MG63 (cell line): Measurements from ENCODE around the gene MAD1L1. TPM values are rescaled to one million over a fixed set of nuclear protein-coding genes. Genes with fewer than 3 reads are reported as not detected.
"Not testable (repeated sequence)": the region's sequence is repeated elsewhere in the genome, so short reads cannot be mapped to it uniquely, and the experiment has no call there.

ENCODE experiments used
- DNase-seq: peaks from one replicate; pipeline ENCODE4 v3.0.0-alpha.2; 2020
- H3K27me3 ChIP-seq: fragments of 250-450 bp; sonication (Bioruptor Pico); 2 replicates; pipeline ENCODE4 v1.5.1; 2020; ENCODE audit warnings: mild to moderate bottlenecking, moderate library complexity
- H3K36me3 ChIP-seq: fragments of 250-450 bp; sonication (Bioruptor Pico); 2 replicates; pipeline ENCODE4 v1.5.1; 2020; ENCODE audit warnings: mild to moderate bottlenecking, moderate library complexity
- H3K4me3 ChIP-seq: fragments of 250-450 bp; sonication (Bioruptor Pico); 2 replicates; pipeline ENCODE4 v1.5.1; 2020; ENCODE audit warnings: mild to moderate bottlenecking, moderate library complexity
- H3K9me3 ChIP-seq: fragments of 250-450 bp; sonication (Bioruptor Pico); 2 replicates; pipeline ENCODE4 v1.5.1; 2020; ENCODE audit warnings: mild to moderate bottlenecking, moderate library complexity
- total RNA-seq: library from RNA; depleted of rRNA; stranded (reverse); fragments of >200 nt; shearing (Covaris generic); gene quantifications from 2 replicates; pipeline ENCODE4 v1.2.3, GENCODE V29; 2014; ENCODE audit warnings: low replicate concordance

MAD1L1 gene
- total RNA-seq, 1 experiment from 2014 or later = 65.1 TPM

- H3K27me3 ChIP-seq = no peaks in the 10 kb centered on the region
Observed at GRCh38 chr7:1986366-1987083, 246.2 kb downstream of the MAD1L1 start.

GRCh38 chr7:1985936-1986335 is 246.8 kb downstream of the MAD1L1 start:
- Histone ChIP-seq H3K4me3 (no peak overlapping the region), H3K36me3 (no peaks in the 10 kb centered on the region), H3K27me3 (no peaks in the 10 kb centered on the region), H3K9me3 (no peaks in the 10 kb centered on the region)
- no peak for DNase-seq

More at GRCh38 chr7:1986366-1987083, 246.2 kb downstream of the MAD1L1 start:
- no peak for DNase-seq
- Histone ChIP-seq H3K4me3 (no peak overlapping the region), H3K9me3 (no peaks in the 10 kb centered on the region), H3K36me3 (no peaks in the 10 kb centered on the region)

- Histone ChIP-seq H3K4me3 (no peak overlapping the region), H3K9me3 (no peaks in the 10 kb centered on the region), H3K36me3 (no peaks in the 10 kb centered on the region), H3K27me3 (no peaks in the 10 kb centered on the region)
- DNase-seq = no peak
Observed at GRCh38 chr7:1985042-1985441, 247.7 kb downstream of the MAD1L1 start.

GRCh38 chr7:1981878-1982230 is 250.9 kb downstream of the MAD1L1 start:
- H3K36me3 ChIP-seq = no peaks in the 10 kb centered on the region

GRCh38 chr7:1981201-1981877 is 251.4 kb downstream of the MAD1L1 start:
- H3K4me3 ChIP-seq = no peak overlapping the region
- H3K9me3 ChIP-seq = no peaks in the 10 kb centered on the region
- no peaks in the 10 kb centered on the region for H3K27me3 ChIP-seq
- no peak for DNase-seq
- no peaks in the 10 kb centered on the region; the same call in 1 of the 2 replicates for H3K36me3 ChIP-seq

More at GRCh38 chr7:1981878-1982230, 250.9 kb downstream of the MAD1L1 start:
- H3K9me3 ChIP-seq = no peaks in the 10 kb centered on the region
- no peaks in the 10 kb centered on the region for H3K27me3 ChIP-seq
- no peak overlapping the region for H3K4me3 ChIP-seq
- no peak for DNase-seq

GRCh38 chr7:1979591-1980560 is 252.9 kb downstream of the MAD1L1 start:
- H3K36me3 ChIP-seq = no peaks in the 10 kb centered on the region; the same call in 1 of the 2 replicates
- H3K9me3 ChIP-seq = no peaks in the 10 kb centered on the region
- no peak for DNase-seq
- no peaks in the 10 kb centered on the region for H3K27me3 ChIP-seq
- no peak overlapping the region for H3K4me3 ChIP-seq

GRCh38 chr7:1978656-1979590 is 253.8 kb downstream of the MAD1L1 start:
- Histone ChIP-seq H3K36me3 (no peaks in the 10 kb centered on the region; the same call in 1 of the 2 replicates), H3K4me3 (no peak overlapping the region), H3K9me3 (no peaks in the 10 kb centered on the region), H3K27me3 (no peaks in the 10 kb centered on the region)
- no peak for DNase-seq

- no peaks in the 10 kb centered on the region for H3K9me3 ChIP-seq
- H3K36me3 ChIP-seq = no peaks in the 10 kb centered on the region; the same call in 1 of the 2 replicates
- H3K27me3 ChIP-seq = no peaks in the 10 kb centered on the region
- H3K4me3 ChIP-seq = no peak overlapping the region
- DNase-seq = no peak
Observed at GRCh38 chr7:1977876-1978441, 254.8 kb downstream of the MAD1L1 start.

- Histone ChIP-seq H3K9me3 (no peaks in the 10 kb centered on the region), H3K4me3 (no peak overlapping the region), H3K27me3 (no peaks in the 10 kb centered on the region), H3K36me3 (no peaks in the 10 kb centered on the region; the same call in 1 of the 2 replicates)
- no peak for DNase-seq
Observed at GRCh38 chr7:1977059-1977875, 255.5 kb downstream of the MAD1L1 start.

GRCh38 chr7:1976521-1976920 is 256.2 kb downstream of the MAD1L1 start:
- not testable (repeated sequence) for H3K27me3 ChIP-seq, DNase-seq, H3K4me3 ChIP-seq, H3K36me3 ChIP-seq, H3K9me3 ChIP-seq

GRCh38 chr7:1975581-1975980 is 257.2 kb downstream of the MAD1L1 start:
- no peaks in the 10 kb centered on the region; the same call in 1 of the 2 replicates for H3K36me3 ChIP-seq
- H3K4me3 ChIP-seq = no peak overlapping the region
- DNase-seq = no peak
- no peaks in the 10 kb centered on the region for H3K27me3 ChIP-seq
- H3K9me3 ChIP-seq = no peaks in the 10 kb centered on the region

- Histone ChIP-seq H3K27me3 (no peaks in the 10 kb centered on the region), H3K36me3 (no peaks in the 10 kb centered on the region; the same call in 1 of the 2 replicates), H3K9me3 (no peaks in the 10 kb centered on the region), H3K4me3 (no peak overlapping the region)
- no peak for DNase-seq
Observed at GRCh38 chr7:1975179-1975578, 257.6 kb downstream of the MAD1L1 start.

- H3K27me3 ChIP-seq = no peaks in the 10 kb centered on the region
- H3K9me3 ChIP-seq = no peaks in the 10 kb centered on the region
- no peak overlapping the region for H3K4me3 ChIP-seq
- H3K36me3 ChIP-seq = no peaks in the 10 kb centered on the region; the same call in 1 of the 2 replicates
- DNase-seq = no peak
Observed at GRCh38 chr7:1974290-1975101, 258.2 kb downstream of the MAD1L1 start.
